ENCODE data around the gene CAPN12. TPM values are rescaled to one million over a fixed set of nuclear protein-coding genes. Genes with fewer than 3 reads are reported as not detected.
"Not testable (repeated sequence)": the region's sequence is repeated elsewhere in the genome, so short reads cannot be mapped to it uniquely, and the experiment has no call there.

The CAPN12 gene
- total RNA-seq, 1 donor from 2014 or later = not detected

DNA sequence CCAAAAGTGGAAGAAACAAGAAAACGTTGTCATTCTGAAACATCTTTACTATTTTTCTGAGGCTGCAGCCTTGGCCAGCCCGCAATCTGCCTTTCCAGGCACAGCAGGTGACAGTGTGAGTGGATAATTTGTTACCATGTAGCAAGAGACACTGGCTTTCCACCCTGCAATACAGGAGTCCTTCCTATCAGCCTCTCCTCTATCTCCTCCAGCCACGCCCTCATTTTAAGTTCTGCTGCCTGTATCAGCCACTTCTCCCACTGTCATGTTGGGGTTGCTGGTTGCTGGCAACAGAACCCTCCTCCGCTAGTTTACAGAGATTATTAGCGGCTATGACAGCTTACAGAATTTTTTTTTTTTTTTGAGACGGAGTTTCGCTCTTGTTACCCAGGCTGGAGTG, 36.8 kb upstream of the CAPN12 start:
- DNase-seq (ENCODE audit: extremely low spot score, unreplicated experiment) = no peak
- Mint-ChIP-seq H3K36me3 (ENCODE audit: unreplicated experiment) (no peaks in the 10 kb centered on the region), H3K9me3 (ENCODE audit: unreplicated experiment) (no peaks in the 10 kb centered on the region), H3K4me3 (ENCODE audit: unreplicated experiment) (no peak overlapping the region), H3K27ac (ENCODE audit: unreplicated experiment) (no peak overlapping the region), H3K27me3 (ENCODE audit: unreplicated experiment) (peaks cover 28% of the 10 kb centered on the region), H3K4me1 (ENCODE audit: unreplicated experiment) (no peaks in the 10 kb centered on the region)
- TF ChIP-seq, protein P1, sequence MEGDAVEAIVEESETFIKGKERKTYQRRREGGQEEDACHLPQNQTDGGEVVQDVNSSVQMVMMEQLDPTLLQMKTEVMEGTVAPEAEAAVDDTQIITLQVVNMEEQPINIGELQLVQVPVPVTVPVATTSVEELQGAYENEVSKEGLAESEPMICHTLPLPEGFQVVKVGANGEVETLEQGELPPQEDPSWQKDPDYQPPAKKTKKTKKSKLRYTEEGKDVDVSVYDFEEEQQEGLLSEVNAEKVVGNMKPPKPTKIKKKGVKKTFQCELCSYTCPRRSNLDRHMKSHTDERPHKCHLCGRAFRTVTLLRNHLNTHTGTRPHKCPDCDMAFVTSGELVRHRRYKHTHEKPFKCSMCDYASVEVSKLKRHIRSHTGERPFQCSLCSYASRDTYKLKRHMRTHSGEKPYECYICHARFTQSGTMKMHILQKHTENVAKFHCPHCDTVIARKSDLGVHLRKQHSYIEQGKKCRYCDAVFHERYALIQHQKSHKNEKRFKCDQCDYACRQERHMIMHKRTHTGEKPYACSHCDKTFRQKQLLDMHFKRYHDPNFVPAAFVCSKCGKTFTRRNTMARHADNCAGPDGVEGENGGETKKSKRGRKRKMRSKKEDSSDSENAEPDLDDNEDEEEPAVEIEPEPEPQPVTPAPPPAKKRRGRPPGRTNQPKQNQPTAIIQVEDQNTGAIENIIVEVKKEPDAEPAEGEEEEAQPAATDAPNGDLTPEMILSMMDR (IDR thresholded peaks at IDR 0.05) = no peak

DNA sequence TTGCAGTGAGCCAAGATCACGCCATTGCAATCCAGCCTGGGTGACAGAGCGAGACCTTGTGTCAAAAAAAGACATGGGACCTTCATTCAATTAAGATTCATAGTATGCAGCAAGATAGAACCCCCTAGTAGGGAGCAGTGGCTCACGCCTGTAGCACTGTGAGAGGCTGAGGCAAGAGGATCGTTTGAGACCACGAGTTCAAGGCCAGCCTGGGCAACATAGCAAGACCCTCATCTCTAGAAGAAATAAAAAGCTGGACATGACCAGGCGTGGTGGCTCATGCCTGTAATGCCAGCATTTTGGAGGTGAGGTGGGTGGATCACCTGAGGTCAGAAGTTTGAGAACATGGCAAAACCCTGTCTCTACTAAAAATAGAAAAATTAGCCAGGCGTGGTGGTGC, 36.2 kb upstream of the CAPN12 start:
- Mint-ChIP-seq H3K4me1 (ENCODE audit: unreplicated experiment) (no peaks in the 10 kb centered on the region), H3K4me3 (ENCODE audit: unreplicated experiment) (no peak overlapping the region), H3K36me3 (ENCODE audit: unreplicated experiment) (no peaks in the 10 kb centered on the region), H3K27ac (ENCODE audit: unreplicated experiment) (no peak overlapping the region), H3K27me3 (ENCODE audit: unreplicated experiment) (peaks cover 28% of the 10 kb centered on the region), H3K9me3 (ENCODE audit: unreplicated experiment) (no peaks in the 10 kb centered on the region)
- DNase-seq (ENCODE audit: extremely low spot score, unreplicated experiment) = no peak
- TF ChIP-seq, protein P1 (IDR thresholded peaks at IDR 0.05) = no peak

DNA sequence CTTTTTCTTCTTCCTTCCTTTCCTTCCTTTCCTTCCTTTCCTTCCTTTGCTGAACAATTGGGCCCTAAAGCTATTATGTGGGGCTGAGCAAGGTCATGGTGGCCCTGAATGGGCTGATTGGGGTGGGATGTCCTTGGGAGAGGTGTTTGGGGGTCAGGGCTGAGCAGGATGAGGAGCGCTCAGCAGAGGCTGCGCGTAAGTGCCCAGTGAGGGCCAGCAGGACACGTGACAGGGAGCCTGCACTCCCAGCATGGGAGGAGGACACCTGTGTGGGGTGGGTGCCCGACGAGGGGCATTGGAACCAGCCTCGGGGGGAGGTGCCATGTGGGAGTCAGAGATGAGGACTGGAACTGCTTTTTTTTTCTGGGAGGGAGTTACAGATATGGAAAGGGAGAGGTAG, 34.5 kb upstream of the CAPN12 start:
- Mint-ChIP-seq H3K9me3 (ENCODE audit: unreplicated experiment) (no peaks in the 10 kb centered on the region), H3K4me3 (ENCODE audit: unreplicated experiment) (no peak overlapping the region), H3K27me3 (ENCODE audit: unreplicated experiment) (peaks cover 28% of the 10 kb centered on the region), H3K4me1 (ENCODE audit: unreplicated experiment) (no peaks in the 10 kb centered on the region), H3K36me3 (ENCODE audit: unreplicated experiment) (no peaks in the 10 kb centered on the region), H3K27ac (ENCODE audit: unreplicated experiment) (no peak overlapping the region)
- no peak for DNase-seq (ENCODE audit: extremely low spot score, unreplicated experiment)
- TF ChIP-seq, protein P1 (IDR thresholded peaks at IDR 0.05) = no peak

DNA sequence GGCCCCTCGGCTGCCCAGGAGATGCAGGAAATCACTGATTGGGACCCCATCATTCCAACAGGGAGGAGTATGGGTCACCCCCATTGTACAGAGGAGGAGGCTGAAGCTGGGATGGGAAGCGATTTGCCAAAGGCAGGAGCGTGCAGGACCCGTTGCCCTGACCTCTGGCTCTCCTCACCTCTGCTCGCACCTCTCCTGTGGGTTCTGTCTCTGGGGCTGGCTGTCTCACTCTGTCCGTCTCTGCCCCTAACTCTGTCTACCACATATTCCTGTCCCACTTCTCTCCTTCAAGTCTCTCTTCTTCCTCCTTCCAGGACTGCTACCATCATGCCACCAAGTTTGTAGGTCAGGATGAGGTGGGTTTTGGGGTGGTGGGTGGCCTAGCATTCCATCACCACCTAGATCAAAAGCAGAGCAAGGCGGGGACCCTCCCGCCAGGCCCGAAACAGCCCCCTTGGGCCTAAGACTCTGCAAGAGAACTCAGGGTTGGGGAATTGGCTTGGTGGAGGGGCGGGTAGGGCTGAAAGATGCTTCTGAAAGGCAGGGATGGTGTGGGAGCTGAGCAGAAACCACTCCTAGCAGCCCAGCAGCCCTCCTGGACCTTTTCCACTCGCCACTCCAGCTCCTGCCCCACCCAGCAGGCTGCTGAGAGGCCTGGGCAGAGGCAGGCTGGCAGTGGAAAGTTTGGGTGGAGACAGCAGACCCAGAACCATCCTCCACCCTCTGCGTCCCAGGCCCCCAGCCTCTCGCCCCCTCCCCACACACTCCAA, 30.1 kb upstream of the CAPN12 start:
- DNase-seq (ENCODE audit: extremely low spot score, unreplicated experiment) = no peak
- Mint-ChIP-seq H3K27me3 (ENCODE audit: unreplicated experiment) (peaks cover 6% of the 10 kb centered on the region), H3K36me3 (ENCODE audit: unreplicated experiment) (no peaks in the 10 kb centered on the region), H3K9me3 (ENCODE audit: unreplicated experiment) (no peaks in the 10 kb centered on the region), H3K4me1 (ENCODE audit: unreplicated experiment) (no peaks in the 10 kb centered on the region), H3K4me3 (ENCODE audit: unreplicated experiment) (no peak overlapping the region), H3K27ac (ENCODE audit: unreplicated experiment) (no peak overlapping the region)
- TF ChIP-seq, protein P1 (IDR thresholded peaks at IDR 0.05) = no peak

DNA sequence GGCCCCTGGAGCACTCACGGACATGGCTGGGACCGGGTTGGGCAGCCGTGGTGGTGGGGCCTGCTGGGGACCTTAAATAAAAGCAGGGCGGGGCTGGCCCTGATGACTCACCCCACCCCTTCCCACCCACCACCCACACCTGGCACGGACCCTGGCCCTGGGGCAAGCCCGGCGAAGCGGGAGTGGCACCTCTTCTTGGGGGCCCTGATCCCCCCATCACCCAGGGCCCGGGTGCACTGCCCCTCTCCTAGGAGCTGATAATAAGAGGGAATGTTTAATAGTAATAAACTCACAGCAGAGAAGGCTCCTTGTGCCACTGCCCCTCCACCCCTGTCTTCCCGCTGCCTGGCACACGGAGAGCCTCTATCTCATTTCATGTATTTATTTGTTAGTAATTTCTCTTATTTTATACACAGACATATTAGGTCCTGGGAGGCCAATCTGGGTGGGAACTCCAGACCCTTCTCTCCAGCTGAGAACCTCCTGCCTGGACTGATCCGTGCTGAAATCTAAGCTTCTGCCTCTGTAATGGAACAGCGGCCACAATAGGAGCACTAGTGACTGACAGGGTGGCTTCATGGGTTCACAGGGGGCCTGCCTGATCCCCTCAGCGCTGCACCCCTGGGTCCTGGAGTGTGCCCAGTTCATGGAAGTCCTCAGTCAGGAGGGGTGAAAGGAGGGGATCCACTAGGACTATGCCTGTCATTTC, 29.3 kb upstream of the CAPN12 start, which contains the start of gene LGALS7:
TSS of gene LGALS7 (minus strand) at position 49 of the 709 bp plus-strand sequence. CDS start at position 24, 25 bp downstream.
- Mint-ChIP-seq H3K27ac (ENCODE audit: unreplicated experiment) (no peak within 1 kb of the TSS), H3K27me3 (ENCODE audit: unreplicated experiment) (peaks cover 1% of the 10 kb centered on the region), H3K4me1 (ENCODE audit: unreplicated experiment) (no peaks in the 10 kb centered on the region), H3K36me3 (ENCODE audit: unreplicated experiment) (no peaks in the 10 kb centered on the region), H3K9me3 (ENCODE audit: unreplicated experiment) (no peaks in the 10 kb centered on the region), H3K4me3 (ENCODE audit: unreplicated experiment) (no peak within 1 kb of the TSS)
- no peak for DNase-seq (ENCODE audit: extremely low spot score, unreplicated experiment)
- TF ChIP-seq, protein P1 (IDR thresholded peaks at IDR 0.05) = no peak

DNA sequence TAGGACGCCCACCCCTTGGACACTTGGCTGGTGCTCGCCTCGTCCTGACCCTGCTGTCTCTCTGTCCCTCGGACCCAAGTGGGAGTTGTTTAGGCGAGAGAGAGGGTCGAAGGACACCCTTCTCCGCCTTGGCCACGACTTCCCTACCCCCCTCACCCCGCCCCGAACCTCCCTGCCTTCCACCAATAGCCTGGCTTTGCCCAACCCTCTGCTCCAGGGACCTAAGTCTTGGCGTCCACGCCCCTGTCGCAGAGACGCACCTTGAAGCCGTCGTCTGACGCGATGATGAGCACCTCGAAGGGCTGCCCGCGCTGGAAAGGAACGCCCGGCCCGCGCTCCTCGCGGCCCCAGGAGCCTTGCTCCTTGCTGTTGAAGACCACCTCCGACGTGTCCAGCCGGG, 27.3 kb upstream of the CAPN12 start:
- not testable (repeated sequence) for DNase-seq (ENCODE audit: extremely low spot score, unreplicated experiment); H3K4me1 Mint-ChIP-seq (ENCODE audit: unreplicated experiment); H3K4me3 Mint-ChIP-seq (ENCODE audit: unreplicated experiment); H3K36me3 Mint-ChIP-seq (ENCODE audit: unreplicated experiment); H3K9me3 Mint-ChIP-seq (ENCODE audit: unreplicated experiment); H3K27me3 Mint-ChIP-seq (ENCODE audit: unreplicated experiment); H3K27ac Mint-ChIP-seq (ENCODE audit: unreplicated experiment)

DNA sequence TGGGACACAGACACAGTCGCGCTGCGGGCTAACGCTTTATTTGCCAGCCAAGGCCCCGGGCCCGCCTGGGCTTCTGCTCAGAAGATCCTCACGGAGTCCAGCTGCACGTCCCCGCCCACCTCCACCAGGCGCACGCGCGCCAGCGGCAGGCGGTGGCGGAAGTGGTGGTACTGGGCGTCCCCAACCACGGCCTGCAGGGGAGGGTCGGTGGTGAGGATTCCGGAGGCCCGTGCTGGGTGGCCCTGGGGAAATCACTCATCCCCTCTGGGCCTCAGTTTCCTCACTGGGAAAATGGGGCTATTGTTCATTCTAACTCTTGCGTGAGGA, 26.6 kb upstream of the CAPN12 start:
- H3K27me3 Mint-ChIP-seq (ENCODE audit: unreplicated experiment); H3K9me3 Mint-ChIP-seq (ENCODE audit: unreplicated experiment); H3K36me3 Mint-ChIP-seq (ENCODE audit: unreplicated experiment); DNase-seq (ENCODE audit: extremely low spot score, unreplicated experiment); H3K4me3 Mint-ChIP-seq (ENCODE audit: unreplicated experiment); H3K27ac Mint-ChIP-seq (ENCODE audit: unreplicated experiment); H3K4me1 Mint-ChIP-seq (ENCODE audit: unreplicated experiment): not testable (repeated sequence)

Measured in osteocyte (in vitro differentiated cells).